GM06990 (cell line): Measurements from ENCODE around the gene ANKRD27.
"Not testable (repeated sequence)": the region's sequence is repeated elsewhere in the genome, so short reads cannot be mapped to it uniquely, and the experiment has no call there.

Source experiments
- DNase-seq: peaks from one replicate; pipeline ENCODE4 v3.0.0-alpha.2; 2011; ENCODE audit not compliant: insufficient read length; ENCODE audit errors: extremely low read depth
- H3K27me3 ChIP-seq: replicated peaks from 2 replicates; pipeline ENCODE4 v1.6.0; 2011; ENCODE audit warnings: low read length; ENCODE audit not compliant: control insufficient read depth, insufficient read depth
- H3K36me3 ChIP-seq: 2 replicates; pipeline ENCODE4 v1.5.1; 2011; ENCODE audit warnings: low read length; ENCODE audit not compliant: control insufficient read depth, insufficient read depth
- H3K4me3 ChIP-seq: replicated peaks from 2 replicates; pipeline ENCODE4 v1.5.1; 2011; ENCODE audit warnings: low read depth, mild to moderate bottlenecking, control low read depth, low read length
- TF ChIP-seq, protein P1 (sequence below): IDR thresholded peaks from 2 replicates; pipeline ENCODE4 v1.5.1; 2011; ENCODE audit warnings: low read length, control low read depth, mild to moderate bottlenecking, inconsistent platforms; ENCODE audit not compliant: insufficient read depth, poor library complexity, severe bottlenecking

The ANKRD27 gene

DNA sequence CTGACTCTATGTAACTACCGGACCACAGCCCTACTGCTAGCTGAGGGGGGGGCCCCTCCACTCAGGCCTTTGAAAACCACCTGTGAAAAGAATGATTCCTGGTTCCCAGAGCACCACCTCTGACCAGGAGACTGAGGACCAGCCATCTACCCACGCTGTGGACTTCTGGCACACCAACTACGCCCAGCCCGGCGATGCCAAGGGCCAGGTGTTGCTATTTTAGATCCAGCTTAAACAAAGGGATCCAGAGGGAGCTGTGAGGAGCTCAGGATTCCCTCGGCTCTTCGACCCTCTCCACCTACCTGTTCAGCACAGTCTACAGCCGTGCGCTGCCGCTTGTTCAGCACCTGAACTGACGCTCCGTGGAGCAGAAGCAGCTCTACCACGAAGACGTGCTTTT is 71.0 kb downstream of the ANKRD27 start:
- TF ChIP-seq, protein P1, sequence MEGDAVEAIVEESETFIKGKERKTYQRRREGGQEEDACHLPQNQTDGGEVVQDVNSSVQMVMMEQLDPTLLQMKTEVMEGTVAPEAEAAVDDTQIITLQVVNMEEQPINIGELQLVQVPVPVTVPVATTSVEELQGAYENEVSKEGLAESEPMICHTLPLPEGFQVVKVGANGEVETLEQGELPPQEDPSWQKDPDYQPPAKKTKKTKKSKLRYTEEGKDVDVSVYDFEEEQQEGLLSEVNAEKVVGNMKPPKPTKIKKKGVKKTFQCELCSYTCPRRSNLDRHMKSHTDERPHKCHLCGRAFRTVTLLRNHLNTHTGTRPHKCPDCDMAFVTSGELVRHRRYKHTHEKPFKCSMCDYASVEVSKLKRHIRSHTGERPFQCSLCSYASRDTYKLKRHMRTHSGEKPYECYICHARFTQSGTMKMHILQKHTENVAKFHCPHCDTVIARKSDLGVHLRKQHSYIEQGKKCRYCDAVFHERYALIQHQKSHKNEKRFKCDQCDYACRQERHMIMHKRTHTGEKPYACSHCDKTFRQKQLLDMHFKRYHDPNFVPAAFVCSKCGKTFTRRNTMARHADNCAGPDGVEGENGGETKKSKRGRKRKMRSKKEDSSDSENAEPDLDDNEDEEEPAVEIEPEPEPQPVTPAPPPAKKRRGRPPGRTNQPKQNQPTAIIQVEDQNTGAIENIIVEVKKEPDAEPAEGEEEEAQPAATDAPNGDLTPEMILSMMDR: no peak
- peaks cover 15% of the 10 kb centered on the region for H3K36me3 ChIP-seq
- H3K27me3 ChIP-seq: no peaks in the 10 kb centered on the region
- no peak overlapping the region for H3K4me3 ChIP-seq
- DNase-seq: no peak

DNA sequence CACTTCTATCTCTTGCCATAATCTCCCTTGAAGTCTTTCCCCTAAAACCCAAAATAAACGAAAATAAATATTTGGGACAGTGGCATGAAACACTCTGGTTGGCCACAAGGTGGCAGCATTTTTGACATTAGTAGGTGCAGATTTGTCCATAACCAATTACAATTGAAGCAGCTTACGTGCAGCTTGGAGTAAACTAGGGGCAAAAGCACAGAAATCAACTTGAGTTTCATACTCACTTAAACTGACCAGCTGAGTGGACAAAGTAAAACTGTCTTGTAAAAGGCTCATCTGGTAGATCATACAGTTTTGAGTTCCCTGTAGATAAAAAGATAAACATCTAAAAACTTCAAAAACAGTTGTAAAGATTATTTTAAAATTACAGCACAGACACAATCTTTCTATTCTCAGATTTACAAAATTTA is 75.2 kb downstream of the ANKRD27 start:
- TF ChIP-seq, protein P1: peak; percentile 60
- Histone ChIP-seq H3K36me3 (peaks cover 13% of the 10 kb centered on the region), H3K27me3 (no peaks in the 10 kb centered on the region), H3K4me3 (no peak overlapping the region)
- no peak for DNase-seq

- DNase-seq: no peak
- no peaks in the 10 kb centered on the region for H3K27me3 ChIP-seq
- H3K36me3 ChIP-seq: peaks cover 14% of the 10 kb centered on the region
- TF ChIP-seq, protein P1: no peak
- no peak overlapping the region for H3K4me3 ChIP-seq
Measured at GRCh38 chr19:32599258-32599657, 75.7 kb downstream of the ANKRD27 start.

GRCh38 chr19:32598022-32598421 is 77.0 kb downstream of the ANKRD27 start:
- Histone ChIP-seq H3K27me3 (no peaks in the 10 kb centered on the region), H3K36me3 (peaks cover 8% of the 10 kb centered on the region), H3K4me3 (no peak overlapping the region)
- TF ChIP-seq, protein P1: no peak
- no peak for DNase-seq

DNA sequence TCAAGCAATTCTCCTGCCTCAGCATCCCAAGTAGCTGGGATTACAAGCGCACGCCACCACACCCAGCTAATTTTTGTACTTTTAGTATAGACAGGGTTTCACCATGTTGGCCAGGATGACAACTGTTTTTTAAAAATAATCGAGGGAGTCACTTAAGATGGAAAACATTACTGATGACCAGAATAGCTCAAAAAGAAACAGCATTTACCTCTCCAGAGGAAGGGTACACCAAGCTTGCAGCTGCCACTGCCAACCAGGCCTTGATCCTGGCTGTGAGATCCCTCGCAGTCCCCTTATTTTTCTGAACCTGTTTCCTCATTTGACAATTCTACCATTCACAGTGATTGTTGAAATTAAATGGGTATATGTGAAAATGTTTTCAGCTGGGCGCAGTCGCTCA is 79.5 kb downstream of the ANKRD27 start:
- TF ChIP-seq, protein P1: no peak
- Histone ChIP-seq H3K36me3 (peaks cover 8% of the 10 kb centered on the region), H3K4me3 (no peak overlapping the region), H3K27me3 (no peaks in the 10 kb centered on the region)
- DNase-seq: no peak

GRCh38 chr19:32594021-32594420 is 81.0 kb downstream of the ANKRD27 start:
- Histone ChIP-seq H3K4me3 (no peak overlapping the region), H3K36me3 (peaks cover 8% of the 10 kb centered on the region), H3K27me3 (no peaks in the 10 kb centered on the region)
- no peak for DNase-seq
- TF ChIP-seq, protein P1: no peak

DNA sequence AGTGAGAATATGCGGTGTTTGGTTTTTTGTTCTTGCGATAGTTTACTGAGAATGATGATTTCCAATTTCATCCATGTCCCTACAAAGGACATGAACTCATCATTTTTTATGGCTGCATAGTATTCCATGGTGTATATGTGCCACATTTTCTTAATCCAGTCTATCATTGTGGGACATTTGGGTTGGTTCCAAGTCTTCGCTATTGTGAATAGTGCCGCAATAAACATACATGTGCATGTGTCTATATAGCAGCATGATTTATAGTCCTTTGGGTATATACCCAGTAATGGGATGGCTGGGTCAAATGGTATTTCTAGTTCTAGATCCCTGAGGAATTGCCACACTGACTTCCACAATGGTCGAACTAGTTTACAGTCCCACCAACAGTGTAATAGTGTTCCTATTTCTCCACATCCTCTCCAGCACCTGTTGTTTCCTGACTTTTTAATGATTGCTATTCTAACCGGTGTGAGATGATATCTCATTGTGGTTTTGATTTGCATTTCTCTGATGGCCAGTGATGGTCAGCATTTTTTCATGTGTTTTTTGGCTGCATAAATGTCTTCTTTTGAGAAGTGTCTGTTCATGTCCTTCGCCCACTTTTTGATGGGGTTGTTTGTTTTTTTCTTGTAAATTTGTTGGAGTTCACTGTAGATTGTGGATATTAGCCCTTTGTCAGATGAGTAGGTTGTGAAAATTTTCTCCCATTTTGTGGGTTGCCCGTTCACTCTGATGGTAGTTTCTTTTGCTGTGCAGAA is 87.1 kb downstream of the ANKRD27 start:
- H3K4me3 ChIP-seq, H3K27me3 ChIP-seq, DNase-seq: not testable (repeated sequence)
- H3K36me3 ChIP-seq: peaks cover 11% of the 10 kb centered on the region
